ENCODE data around the gene MATCAP1.

Gene MATCAP1

GRCh38 chr16:67207249-67208091 lies 23.7 kb upstream of the MATCAP1 start:
- DNase-seq: no peak

- DNase-seq: no peak
Measured at GRCh38 chr16:67206838-67207248, 23.1 kb upstream of the MATCAP1 start.

- DNase-seq: no peak
Measured at GRCh38 chr16:67206129-67206837, 22.5 kb upstream of the MATCAP1 start.

- DNase-seq: no peak
Measured at GRCh38 chr16:67204076-67204475, 20.3 kb upstream of the MATCAP1 start.

- no peak for DNase-seq
Measured at GRCh38 chr16:67202956-67203493, 19.3 kb upstream of the MATCAP1 start.

- no peak for DNase-seq
Measured at GRCh38 chr16:67202426-67202825, 18.7 kb upstream of the MATCAP1 start.

GRCh38 chr16:67201411-67202345 lies 17.9 kb upstream of the MATCAP1 start:
- DNase-seq: no peak

- no peak for DNase-seq
Measured at GRCh38 chr16:67200491-67200890, 16.7 kb upstream of the MATCAP1 start.

GRCh38 chr16:67199808-67200198 lies 16.0 kb upstream of the MATCAP1 start:
- no peak for DNase-seq

GRCh38 chr16:67199011-67199807 lies 15.4 kb upstream of the MATCAP1 start, which contains the start of gene ELMO3:
TSS of gene ELMO3 (plus strand) at chr16:67199131. CDS start at chr16:67199327, 196 bp downstream.
- DNase-seq: no peak

- no peak for DNase-seq
Measured at GRCh38 chr16:67198238-67198734, 14.5 kb upstream of the MATCAP1 start.

GRCh38 chr16:67197704-67198103 lies 13.9 kb upstream of the MATCAP1 start:
- no peak for DNase-seq

- DNase-seq: no peak
Measured at GRCh38 chr16:67196881-67197280, 13.1 kb upstream of the MATCAP1 start.

GRCh38 chr16:67195676-67196075 lies 11.9 kb upstream of the MATCAP1 start:
- DNase-seq: no peak

- DNase-seq: no peak
Measured at GRCh38 chr16:67194260-67194659, 10.5 kb upstream of the MATCAP1 start.

- no peak for DNase-seq
Measured at GRCh38 chr16:67193536-67193935, 9.8 kb upstream of the MATCAP1 start.

- no peak for DNase-seq
Measured at GRCh38 chr16:67192781-67193361, 9.1 kb upstream of the MATCAP1 start.

- DNase-seq: peak; percentile 82
Measured at GRCh38 chr16:67191995-67192681, 8.4 kb upstream of the MATCAP1 start, which contains the start of gene E2F4. TSS of gene E2F4 (plus strand) at chr16:67192155. CDS start at chr16:67192228, 73 bp downstream.

GRCh38 chr16:67191411-67191994 lies 7.7 kb upstream of the MATCAP1 start:
- DNase-seq: no peak
